H1 (cell line): ENCODE data around the gene SLC26A11. TPM values are rescaled to one million over a fixed set of nuclear protein-coding genes. Genes with fewer than 3 reads are reported as not detected.

ENCODE experiments used
- CTCF ChIA-PET: fragments of 300-600 bp; sonication (Branson Sonifier 250); formaldehyde crosslinking; loops from one replicate; lab custom pipeline; 2021; ENCODE audit not compliant: partially characterized antibody; lab: Charles Lee
- POLR2A ChIA-PET: fragments of 300-600 bp; sonication (Branson Sonifier 250); formaldehyde crosslinking; loops from one replicate; lab custom pipeline; 2021; ENCODE audit warnings: inconsistent platforms; ENCODE audit not compliant: partially characterized antibody; lab: Charles Lee
- DNase-seq, 2 experiments: peaks; one replicate each; pipeline versions ENCODE4 v3.0.0 to v3.0.0-alpha.2; 2010 to 2022; ENCODE audit warnings: low spot score in 2 of 2, low read depth in 1 of 2, mixed read lengths in 1 of 2
- FAIRE-seq: peaks from 2 replicates; lab custom pipeline; 2011; peaks lifted over from hg19 to GRCh38; lab: Jason Lieb, UNC
- H2AFZ ChIP-seq: 2 replicates; pipeline ENCODE4 v1.8.1; 2012; ENCODE audit warnings: low read length, inconsistent platforms
- H2AK5ac ChIP-seq: 2 replicates; pipeline ENCODE4 v1.6.1; 2013; ENCODE audit warnings: low read depth, low read length
- H2BK120ac ChIP-seq: replicated peaks from 2 replicates; pipeline ENCODE3; 2013; ENCODE audit warnings: low read depth, low read length, inconsistent platforms
- H2BK12ac ChIP-seq: 2 replicates; pipeline ENCODE4 v1.6.1; 2013; ENCODE audit warnings: low read depth, low read length
- H2BK15ac ChIP-seq: 2 replicates; pipeline ENCODE4 v1.6.1; 2013; ENCODE audit warnings: low read length
- H2BK20ac ChIP-seq: 2 replicates; pipeline ENCODE4 v1.6.1; 2013; ENCODE audit warnings: low read length
- H2BK5ac ChIP-seq: 2 replicates; pipeline ENCODE4 v1.6.1; 2013; ENCODE audit warnings: low read depth, low read length
- H3K14ac ChIP-seq: 2 replicates; pipeline ENCODE4 v1.6.1; 2013; ENCODE audit warnings: inconsistent platforms; ENCODE audit not compliant: insufficient read length
- H3K18ac ChIP-seq: 2 replicates; pipeline ENCODE4 v1.6.1; 2013; ENCODE audit warnings: low read length; ENCODE audit errors: extremely low read depth
- H3K23ac ChIP-seq: 2 replicates; pipeline ENCODE4 v1.6.1; 2013; ENCODE audit warnings: inconsistent platforms; ENCODE audit not compliant: insufficient read length
- H3K23me2 ChIP-seq: 2 replicates; pipeline ENCODE4 v1.6.1; 2013; ENCODE audit warnings: low read depth, low read length
- H3K27ac ChIP-seq: 2 replicates; pipeline ENCODE4 v1.6.1; 2011; ENCODE audit warnings: low read depth, low read length, inconsistent platforms
- H3K27me3 ChIP-seq, 4 experiments: replicated peaks in 1 of 4; 1 replicate in 1 of 4; 2 replicates in 3 of 4; pipeline versions ENCODE4 v1.6.1 to v1.8.1; 2011 to 2013; ENCODE audit warnings: low read length in 3 of 4, mild to moderate bottlenecking in 3 of 4, inconsistent platforms in 2 of 4, mixed read lengths in 2 of 4, moderate library complexity in 1 of 4; ENCODE audit not compliant: control insufficient read depth in 3 of 4, insufficient read depth in 3 of 4; ENCODE audit errors: extremely low read depth in 1 of 4
- H3K36me3 ChIP-seq, 4 experiments: 2 replicates each; pipeline versions ENCODE4 v1.6.1 to v1.8.1; 2011 to 2013; ENCODE audit warnings: mild to moderate bottlenecking in 4 of 4, low read length in 3 of 4, moderate library complexity in 2 of 4, control low read depth in 1 of 4, inconsistent platforms in 1 of 4; ENCODE audit not compliant: insufficient read depth in 4 of 4, control insufficient read depth in 2 of 4
- H3K4ac ChIP-seq: replicated peaks from 2 replicates; pipeline ENCODE3; 2013; ENCODE audit warnings: low read length, low read depth, mixed read lengths, inconsistent platforms; ENCODE audit not compliant: insufficient read length
- H3K4me1 ChIP-seq, 4 experiments: replicated peaks in 1 of 4; 1 replicate in 1 of 4; 2 replicates in 3 of 4; pipeline versions ENCODE4 v1.6.1 to v1.8.1; 2011 to 2013; ENCODE audit warnings: low read length in 3 of 4, inconsistent platforms in 2 of 4, mixed read lengths in 1 of 4; ENCODE audit not compliant: insufficient read depth in 4 of 4, control insufficient read depth in 3 of 4
- H3K4me2 ChIP-seq, 2 experiments: 2 replicates each; pipeline versions ENCODE4 v1.6.1 to v1.8.1; 2011 to 2013; ENCODE audit warnings: low read depth in 2 of 2, low read length in 2 of 2, control low read depth in 1 of 2, inconsistent platforms in 1 of 2, mild to moderate bottlenecking in 1 of 2; ENCODE audit not compliant: insufficient read depth in 1 of 2
- H3K4me3 ChIP-seq, 4 experiments: fragments of 200-600, 300-600 bp in 1 of 4; sonication (generic), shearing (Covaris generic), sonication (Bioruptor Twin) in 1 of 4; 2 replicates each; pipeline versions ENCODE4 v1.5.1 to v1.8.1; 2011 to 2016; ENCODE audit warnings: low read length in 4 of 4, low read depth in 3 of 4, control low read depth in 2 of 4, inconsistent platforms in 2 of 4, mild to moderate bottlenecking in 2 of 4, mixed read lengths in 1 of 4, moderate library complexity in 1 of 4; ENCODE audit not compliant: insufficient read depth in 2 of 4; ENCODE audit errors: extremely low read depth in 1 of 4
- H3K56ac ChIP-seq: replicated peaks from 2 replicates; pipeline ENCODE3; 2013; ENCODE audit warnings: low read depth, mild to moderate bottlenecking, mixed read lengths, low read length, inconsistent platforms; ENCODE audit not compliant: insufficient read length
- H3K79me1 ChIP-seq: 2 replicates; pipeline ENCODE4 v1.6.1; 2013; ENCODE audit warnings: low read depth, low read length, control low read depth
- H3K79me2 ChIP-seq, 2 experiments: 2 replicates each; pipeline versions ENCODE4 v1.6.1 to v1.8.1; 2012 to 2013; ENCODE audit warnings: low read length in 2 of 2, mild to moderate bottlenecking in 2 of 2, inconsistent platforms in 1 of 2; ENCODE audit not compliant: insufficient read depth in 2 of 2, control insufficient read depth in 1 of 2
- H3K9ac ChIP-seq, 4 experiments: replicated peaks in 1 of 4; 1 replicate in 1 of 4; 2 replicates in 3 of 4; pipeline versions ENCODE4 v1.6.1 to v1.8.1; 2011 to 2013; ENCODE audit warnings: low read depth in 3 of 4, low read length in 3 of 4, control low read depth in 2 of 4, mild to moderate bottlenecking in 2 of 4, moderate library complexity in 2 of 4, inconsistent platforms in 1 of 4; ENCODE audit errors: extremely low read depth in 1 of 4
- H3K9me3 ChIP-seq, 2 experiments: 2 replicates each; pipeline versions ENCODE4 v1.6.1 to v1.8.1; 2012 to 2013; ENCODE audit warnings: mild to moderate bottlenecking in 2 of 2, moderate library complexity in 2 of 2, control low read depth in 1 of 2, inconsistent platforms in 1 of 2, low read depth in 1 of 2, low read length in 1 of 2, mixed read lengths in 1 of 2; ENCODE audit not compliant: insufficient read depth in 2 of 2
- H4K20me1 ChIP-seq, 2 experiments: replicated peaks in 1 of 2; 2 replicates each; pipeline versions ENCODE3 to v1.8.1; 2011 to 2013; ENCODE audit warnings: inconsistent platforms in 2 of 2, low read length in 2 of 2, mild to moderate bottlenecking in 1 of 2; ENCODE audit not compliant: insufficient read depth in 2 of 2, control insufficient read depth in 1 of 2
- H4K5ac ChIP-seq: 2 replicates; pipeline ENCODE4 v1.6.1; 2013; ENCODE audit warnings: low read length, low read depth, mixed read lengths, inconsistent platforms; ENCODE audit not compliant: insufficient read length
- H4K8ac ChIP-seq: 2 replicates; pipeline ENCODE4 v1.8.0; 2013; ENCODE audit warnings: mild to moderate bottlenecking, moderate library complexity, low read length, inconsistent platforms; ENCODE audit not compliant: insufficient read depth; ENCODE audit errors: extremely low read depth
- H4K91ac ChIP-seq: replicated peaks from 2 replicates; pipeline ENCODE3; 2013; ENCODE audit warnings: low read length, mixed read lengths, inconsistent platforms; ENCODE audit not compliant: insufficient read length
- CBX8 ChIP-seq: fragments of 300-800, 300-1000 bp; sonication (generic); IDR thresholded peaks from 2 replicates; pipeline ENCODE4 v1.7.1; 2016; ENCODE audit warnings: low read depth, low read length, borderline replicate concordance
- EZH2 ChIP-seq: fragments of 200-600 bp; sonication (generic); IDR thresholded peaks from 2 replicates; pipeline ENCODE4 v1.7.1; 2012; ENCODE audit warnings: low read depth, mild to moderate bottlenecking, moderate library complexity, low read length, inconsistent platforms; ENCODE audit not compliant: severe bottlenecking
- NRF1 ChIP-seq: IDR thresholded peaks from 2 replicates; pipeline ENCODE4 v1.6.1; 2011; ENCODE audit warnings: mild to moderate bottlenecking, low read depth, low read length, improper control_type of control experiment
- PHF8 ChIP-seq: fragments of 200-600 bp; sonication (generic); conservative IDR thresholded peaks from 2 replicates; pipeline ENCODE4 v1.7.1; 2012; ENCODE audit warnings: low read depth, mild to moderate bottlenecking, inconsistent platforms, low read length, moderate library complexity
- SIRT6 ChIP-seq: IDR thresholded peaks from one replicate; pipeline ENCODE4 v1.7.1; 2012; ENCODE audit warnings: low read length, inconsistent platforms
- TEAD4 ChIP-seq: IDR thresholded peaks from 2 replicates; pipeline ENCODE4 v1.6.1; 2012; ENCODE audit warnings: low read depth, low read length, inconsistent platforms, mixed read lengths
- WGBS, 2 experiments: shearing (Covaris generic) in 1 of 2; methylation state at CpG; one replicate each; pipeline versions ENCODE4 v1.1.6 to v1.1.7; 2013 to 2015; ENCODE audit warnings: low lambda C conversion rate in 2 of 2, mixed read lengths in 2 of 2, inconsistent platforms in 1 of 2, low coverage in 1 of 2, missing lambda C conversion rate in 1 of 2; ENCODE audit not compliant: insufficient replicate concordance in 2 of 2, insufficient coverage in 1 of 2, insufficient read length in 1 of 2; ENCODE audit errors: extremely low coverage in 1 of 2, missing lambda C conversion rate in 1 of 2; 5-methylcytosine and 5-hydroxymethylcytosine counted together
- polyA plus RNA-seq, 7 experiments: library from polyadenylated mRNA; depleted of rRNA in 3 of 7; stranded (reverse) in 5 of 7; unstranded in 2 of 7; fragments of >200 nt in 5 of 7; fragments of 200-250 nt in 2 of 7; gene quantifications; 1 replicate in 5 of 7; 2 replicates in 1 of 7; 4 replicates in 1 of 7; pipeline versions ENCODE4 v1.2.1 to v1.2.3, GENCODE V29; 2011 to 2013; ENCODE audit warnings: missing spikeins in 2 of 7, mixed read lengths in 2 of 7
- total RNA-seq: library from RNA; stranded (reverse); fragmentation: NEBNext Ultra II Directional; extraction: Animal tissue kit (Norgen Biotek cat#: 25700); gene quantifications from 2 replicates; pipeline ENCODE4 v1.2.1, GENCODE V29; 2021

The SLC26A11 gene
- total and polyA plus RNA-seq, 2 of the 8 experiments (the other 6 are each of a cell fraction or from before 2014, with no cell fraction given) = 15.5 to 25.9 TPM

DNA sequence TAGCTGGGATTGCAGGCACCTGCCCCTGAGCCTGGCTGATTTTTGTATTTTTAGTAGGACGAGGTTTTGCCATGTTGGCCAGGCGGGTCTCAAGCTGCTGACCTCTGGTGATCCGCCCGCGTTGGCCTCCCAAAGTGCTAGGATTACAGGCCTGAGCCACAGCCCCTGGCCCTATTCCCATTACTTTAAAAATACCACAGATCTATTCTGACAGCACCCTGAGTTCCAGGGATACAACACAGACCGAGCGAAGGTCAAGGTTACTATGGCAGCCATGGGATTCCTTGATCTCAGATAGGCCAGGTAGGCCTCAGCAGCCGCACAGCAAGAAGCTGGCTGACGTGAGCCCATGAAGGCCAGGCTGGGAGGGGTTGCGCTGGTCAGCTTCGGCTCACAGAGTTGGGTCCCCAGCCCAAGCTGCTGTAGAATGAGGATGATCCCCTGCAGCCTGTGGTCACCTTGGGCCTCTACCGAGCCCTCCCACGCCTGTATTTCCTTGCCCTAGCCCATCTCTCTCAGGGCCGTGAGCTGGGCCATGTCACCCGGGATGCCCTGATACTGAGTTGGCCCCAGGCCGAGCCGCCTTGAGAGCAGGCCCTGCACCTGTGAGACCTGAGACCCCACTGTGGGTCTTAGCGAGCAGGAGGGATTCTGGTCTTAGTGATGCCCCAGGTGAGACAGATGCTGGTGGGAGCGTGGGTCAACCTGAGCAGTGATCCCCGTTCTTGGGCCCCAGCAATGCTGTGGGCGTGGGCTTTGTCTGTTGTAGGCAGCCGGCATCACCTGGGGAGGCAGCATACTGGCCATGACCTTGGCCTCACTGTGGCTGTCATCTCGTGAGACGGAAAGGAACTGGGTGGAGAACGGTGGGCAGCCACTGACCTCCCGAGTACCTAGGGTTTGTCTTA lies 23.6 kb downstream of the SLC26A11 start:
- H2BK5ac ChIP-seq = no peak overlapping the region
- POLR2A ChIA-PET = interaction anchor here (0.6 to 1.6 kb wide), 4 partner anchors 15 to 116 kb away, joined by 3 to 4 read pairs (median 3); no protein-coding TSS in a partner anchor
- H4K91ac ChIP-seq = no peak overlapping the region
- H3K79me2 ChIP-seq = no peaks in the 10 kb centered on the region
- H3K4ac ChIP-seq = no peak overlapping the region
- H3K23ac ChIP-seq = no peak overlapping the region
- H3K36me3 ChIP-seq = peaks cover 0 to 8% (median 5%) of the 10 kb centered on the region in 4 experiments; a peak in 5 of 8 replicates
- H3K4me1 ChIP-seq = no peaks in the 10 kb centered on the region
- no peak overlapping the region for H2AFZ ChIP-seq
- H3K27me3 ChIP-seq = no peaks in the 10 kb centered on the region
- no peaks in the 10 kb centered on the region; a peak in 1 of 4 replicates for H3K9me3 ChIP-seq
- H3K23me2 ChIP-seq = no peaks in the 10 kb centered on the region
- no peak overlapping the region for H2BK15ac ChIP-seq
- H3K18ac ChIP-seq = no peak overlapping the region
- no peak overlapping the region for H2BK120ac ChIP-seq
- H4K5ac ChIP-seq = no peak overlapping the region
- no peak overlapping the region for H3K27ac ChIP-seq
- FAIRE-seq = no peak
- H4K8ac ChIP-seq = no peak overlapping the region
- no peak overlapping the region for H2BK12ac ChIP-seq
- no peak overlapping the region for H3K4me3 ChIP-seq
- no peak overlapping the region for H3K14ac ChIP-seq
- H2BK20ac ChIP-seq = no peak overlapping the region
- no peak for DNase-seq
- no peak overlapping the region for H3K4me2 ChIP-seq
- CTCF ChIA-PET = interaction anchor here (0.7 kb wide), 2 partner anchors 17 to 46 kb away, joined by 3 read pairs; no protein-coding TSS in a partner anchor
- no peak overlapping the region for H2AK5ac ChIP-seq
- no peak overlapping the region for H3K9ac ChIP-seq
- H4K20me1 ChIP-seq = peaks cover 0 to 3% of the 10 kb centered on the region in 2 experiments
- no peak overlapping the region for H3K56ac ChIP-seq
- WGBS, 2 experiments = 93% methylated on average over 26 of the region's 26 CpGs; no CpG with 5 or more reads in 1 of the 2 experiments
- H3K79me1 ChIP-seq = no peaks in the 10 kb centered on the region
- TF ChIP-seq TEAD4 = no peak
- TF ChIP-seq CBX8 = no peak
- TF ChIP-seq PHF8 = no peak
- no peak for TF ChIP-seq SIRT6
- no peak for TF ChIP-seq NRF1
- no peak for TF ChIP-seq EZH2
